GM12892 (cell line): ENCODE results near the gene CLUH.

Experiments
- POLR2A ChIP-seq: IDR thresholded peaks from 2 replicates; pipeline ENCODE4 v1.6.1; 2011; ENCODE audit warnings: low read depth, low read length, control low read depth
- POLR2AphosphoS5 ChIP-seq: IDR thresholded peaks from 2 replicates; pipeline ENCODE4 v1.6.1; 2011; ENCODE audit warnings: low read depth, low read length, control low read depth
- TAF1 ChIP-seq: IDR thresholded peaks from 2 replicates; pipeline ENCODE4 v1.6.1; 2011; ENCODE audit warnings: low read depth, mild to moderate bottlenecking, control low read depth, low read length, borderline replicate concordance

- TF ChIP-seq POLR2AphosphoS5, result no peak
- TF ChIP-seq POLR2A, result no peak
- no peak for TF ChIP-seq TAF1
Observed at GRCh38 chr17:2707721-2708584, 3.6 kb downstream of the CLUH start.
